Endometrial microvascular endothelial cells (primary cell): Measurements from ENCODE around the gene DIPK1A. TPM values are rescaled to one million over a fixed set of nuclear protein-coding genes. Genes with fewer than 3 reads are reported as not detected.
"Not testable (repeated sequence)": the region's sequence is repeated elsewhere in the genome, so short reads cannot be mapped to it uniquely, and the experiment has no call there.

Source experiments
- in situ Hi-C: cut with HindIII; loops from 2 replicates; pipeline ENCODE4 v1.10.0; 2017; ENCODE audit warnings: low sequenced_read_pairs, low pct_unique_long_range_greater_than_20kb; ENCODE audit errors: inconsistent ontology term
- total RNA-seq: library from RNA; depleted of rRNA; stranded (reverse); fragments of >200 nt; gene quantifications from one replicate; pipeline ENCODE4 v1.2.3, GENCODE V29; 2015; ENCODE audit errors: inconsistent ontology term

Gene DIPK1A
- total RNA-seq, 1 donor from 2014 or later = 0.37 TPM

GRCh38 chr1:92898053-92898452 is 63.2 kb downstream of the DIPK1A start:
- in situ Hi-C loops = not testable (repeated sequence)

GRCh38 chr1:92887465-92887864 is 73.8 kb downstream of the DIPK1A start:
- in situ Hi-C loops = no loop called here

- in situ Hi-C loops = no loop called here
Observed at GRCh38 chr1:92886886-92887419, 74.3 kb downstream of the DIPK1A start.

- in situ Hi-C loops = no loop called here
Observed at GRCh38 chr1:92884195-92884594, 77.1 kb downstream of the DIPK1A start.

DNA sequence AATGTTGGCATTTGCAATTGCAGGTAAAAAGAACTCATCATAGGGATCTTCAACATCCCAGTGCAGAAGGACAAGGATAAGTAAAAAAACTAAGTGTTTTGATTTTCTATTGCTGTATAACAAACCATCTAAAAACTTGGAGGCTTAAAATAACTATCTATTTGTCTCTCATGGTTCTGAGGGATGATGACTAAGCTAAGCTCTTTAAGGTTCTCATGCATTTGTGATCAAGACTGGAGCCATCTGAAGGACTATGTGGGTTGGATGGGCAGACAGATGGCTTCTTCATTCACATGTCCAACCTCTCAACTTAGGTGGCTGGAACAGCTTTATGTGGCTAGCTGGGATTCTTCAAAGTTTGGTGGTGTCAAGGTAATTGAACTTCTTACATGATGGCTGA is 78.0 kb downstream of the DIPK1A start:
- in situ Hi-C loops = no loop called here

- in situ Hi-C loops = no loop called here
Observed at GRCh38 chr1:92882819-92883218, 78.4 kb downstream of the DIPK1A start.

DNA sequence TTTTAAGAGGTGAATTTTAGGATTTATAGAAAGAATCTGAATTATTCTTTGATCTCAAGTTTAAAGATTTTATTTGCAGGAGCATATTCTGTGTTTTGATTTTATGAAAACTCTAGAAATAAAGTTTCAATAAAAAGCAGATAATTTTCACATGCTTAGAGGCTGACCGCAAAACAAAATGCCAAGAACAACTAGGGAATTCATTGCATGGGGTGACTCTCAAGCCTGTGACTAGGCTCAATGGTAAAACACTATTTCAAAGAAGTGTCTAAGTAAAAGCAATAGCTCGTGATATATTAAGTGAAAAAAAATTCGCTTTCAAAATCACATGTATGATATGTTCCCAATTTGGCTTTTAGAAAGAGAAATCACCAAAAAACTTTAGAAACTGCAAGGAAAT is 79.9 kb downstream of the DIPK1A start:
- in situ Hi-C loops = no loop called here

GRCh38 chr1:92879316-92879968 is 81.8 kb downstream of the DIPK1A start:
- in situ Hi-C loops = no loop called here

DNA sequence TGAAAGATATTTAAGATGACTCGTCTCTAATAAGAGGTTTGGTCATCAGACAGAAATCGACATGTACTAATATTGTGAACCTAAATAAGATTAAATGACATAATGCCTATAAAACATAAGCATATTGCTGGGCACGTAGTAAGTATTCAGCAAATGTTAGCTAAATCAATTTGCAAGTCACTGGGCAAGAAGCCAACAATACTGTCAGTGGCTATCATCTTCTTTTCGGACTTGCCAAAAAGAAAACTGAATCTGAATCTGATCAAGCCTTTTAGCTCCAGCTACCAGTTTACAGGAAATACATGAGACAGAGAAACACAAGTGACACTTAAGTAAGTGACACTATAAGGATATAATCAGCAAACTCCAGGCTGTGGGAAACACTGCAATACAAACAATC is 83.5 kb downstream of the DIPK1A start:
- in situ Hi-C loops = no loop called here

DNA sequence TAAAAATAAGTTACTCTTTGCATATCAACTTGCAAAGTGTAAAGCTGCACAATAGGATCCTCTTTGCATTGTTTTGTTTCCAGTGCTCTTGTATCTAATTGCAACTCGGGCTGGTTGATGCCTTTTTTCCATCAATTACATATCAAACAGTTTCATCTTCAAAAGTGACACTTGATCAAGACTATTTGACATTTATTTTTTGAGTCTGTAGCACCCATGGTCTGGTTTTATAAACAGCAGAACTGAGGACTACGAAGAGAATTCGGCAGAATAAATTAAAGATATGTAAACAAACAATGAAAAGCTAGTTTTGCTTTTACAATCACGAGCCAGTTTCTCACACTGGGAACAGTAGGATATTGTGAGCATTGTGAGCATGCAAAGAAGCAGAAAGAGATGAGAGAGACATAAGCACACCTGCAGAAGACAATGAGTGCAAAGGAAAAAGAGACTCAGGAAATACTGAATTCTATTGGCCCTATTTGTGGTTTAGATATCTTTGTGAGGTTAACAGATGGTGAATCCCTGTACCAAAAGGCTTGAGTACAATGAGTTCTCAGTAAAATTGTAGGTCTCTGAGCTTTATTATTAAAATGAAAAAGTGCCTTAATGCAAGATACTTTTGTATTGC is 84.1 kb downstream of the DIPK1A start:
- in situ Hi-C loops = no loop called here

DNA sequence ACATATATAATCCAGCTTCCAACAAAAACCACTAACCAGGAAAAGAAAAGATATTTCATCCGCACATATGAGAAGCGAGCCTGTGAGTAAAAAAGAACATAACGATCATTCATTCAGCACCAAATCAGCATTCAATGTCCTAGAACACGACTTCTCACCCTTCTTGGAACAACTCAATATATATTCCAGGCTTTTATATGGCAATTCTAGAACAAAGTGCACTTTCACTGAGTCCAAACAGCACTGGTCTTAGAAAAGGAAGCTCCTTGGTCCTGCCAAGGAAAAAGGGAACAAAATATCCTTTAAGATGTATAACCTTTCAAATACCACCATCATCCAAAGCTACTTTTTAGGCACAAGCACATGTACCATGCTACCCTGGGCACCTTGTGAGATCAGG is 84.9 kb downstream of the DIPK1A start:
- in situ Hi-C loops = no loop called here

DNA sequence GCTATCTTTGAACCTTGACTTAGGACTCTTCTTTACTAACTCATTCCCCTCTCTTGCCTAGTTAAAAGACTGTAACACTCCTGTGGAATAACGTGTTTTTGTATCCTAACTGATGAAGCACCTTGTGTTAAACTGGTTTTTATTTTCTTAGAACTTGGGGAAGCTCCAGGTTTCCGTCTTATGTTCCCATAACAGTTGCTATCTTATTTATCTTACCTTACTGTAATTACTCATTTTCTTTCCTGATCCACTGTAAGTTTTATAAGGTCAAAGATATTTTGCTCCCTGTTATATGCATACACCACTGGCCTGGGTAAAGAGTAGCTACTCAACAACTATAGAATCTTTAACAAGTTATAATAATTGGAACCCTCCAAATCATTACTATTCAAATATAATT is 86.3 kb downstream of the DIPK1A start:
- in situ Hi-C loops = no loop called here

- in situ Hi-C loops = no loop called here
Observed at GRCh38 chr1:92872719-92873118, 88.5 kb downstream of the DIPK1A start.

DNA sequence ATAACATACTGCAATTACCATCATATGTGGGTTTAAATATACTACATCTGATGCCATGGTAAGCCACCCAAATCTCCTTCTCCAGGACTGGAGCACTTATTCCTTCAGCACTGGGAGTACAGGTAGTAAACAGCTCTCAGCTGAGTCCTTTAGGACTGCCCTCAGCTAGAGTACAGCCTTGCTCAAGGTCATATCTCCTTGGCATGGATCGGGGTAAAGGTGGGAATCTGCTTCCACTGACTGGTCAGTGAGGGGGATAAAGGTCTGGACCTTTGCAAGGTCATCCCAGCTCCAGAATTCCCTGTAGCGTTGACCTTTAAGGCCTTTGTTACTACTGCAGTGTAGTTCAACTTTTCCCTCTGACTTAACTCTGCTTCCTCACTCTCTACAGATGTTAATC is 90.7 kb downstream of the DIPK1A start:
- in situ Hi-C loops = no loop called here

- in situ Hi-C loops = no loop called here
Observed at GRCh38 chr1:92864131-92864530, 97.1 kb downstream of the DIPK1A start.

DNA sequence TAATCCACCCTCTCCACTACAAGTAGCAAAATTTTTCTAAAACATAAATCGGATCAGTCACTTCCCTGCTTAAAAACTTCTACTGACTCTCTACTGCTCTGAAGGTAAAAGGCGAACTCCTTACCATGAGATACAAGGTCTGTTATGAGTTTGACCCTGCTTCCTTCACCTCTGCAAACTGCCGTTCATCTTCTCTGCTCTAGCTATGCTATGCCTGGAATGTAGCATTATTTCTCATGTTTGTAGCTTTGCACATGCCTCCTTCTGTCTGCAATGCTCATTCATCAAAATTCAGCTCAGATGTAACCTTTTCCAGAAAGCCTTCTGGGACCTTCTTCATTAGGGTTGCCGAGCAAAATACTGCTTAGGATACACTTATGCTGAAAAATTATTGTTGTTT is 98.7 kb downstream of the DIPK1A start:
- in situ Hi-C loops = no loop called here

GRCh38 chr1:92859400-92860039 is 101.7 kb downstream of the DIPK1A start:
- in situ Hi-C loops = no loop called here

- in situ Hi-C loops = no loop called here
Observed at GRCh38 chr1:92858564-92859399, 102.5 kb downstream of the DIPK1A start.

GRCh38 chr1:92857817-92858216 is 103.4 kb downstream of the DIPK1A start:
- in situ Hi-C loops = no loop called here
